ENCODE measurements around the gene PTGER3. TPM values are rescaled to one million over a fixed set of nuclear protein-coding genes. Genes with fewer than 3 reads are reported as not detected.

The PTGER3 gene
- total RNA-seq, 1 experiment from 2014 or later = 96.0 TPM

GRCh38 chr1:70963374-70963773 lies 84.2 kb downstream of the PTGER3 start:
- no peak overlapping the region for H3K27ac ChIP-seq (ENCODE audit: low read depth, low read length, poor library complexity, severe bottlenecking)
- ChIA-PET CTCF (no interaction called here), POLR2A (ENCODE audit: low non-redundant PET) (no interaction called here)
- intact Hi-C loops (cut with micrococcal nuclease; ENCODE audit: unreplicated experiment) = no loop called here
- BruUV-seq (replicated peaks) = no TSS peak
- peaks cover 9% of the 10 kb centered on the region for H3K9me3 ChIP-seq (ENCODE audit: low read depth, low read length, poor library complexity, severe bottlenecking)
- H3K4me1 ChIP-seq (ENCODE audit: insufficient read depth, low read length, poor library complexity, severe bottlenecking) = peaks cover 6% of the 10 kb centered on the region
- H3K27me3 ChIP-seq (replicated peaks; ENCODE audit: insufficient read depth, low read depth, low read length, poor library complexity) = no peaks in the 10 kb centered on the region
- DNase-seq (ENCODE audit: low spot score) = no peak
- TF ChIP-seq EZH2 (IDR thresholded peaks at IDR 0.05; ENCODE audit: borderline replicate concordance, low read depth, low read length, poor library complexity, severe bottlenecking) = no peak
- no peak for TF ChIP-seq CTCF (conservative IDR thresholded peaks at IDR 0.05; ENCODE audit: low read depth, low read length)
- H3K4me3 ChIP-seq (ENCODE audit: low read depth, low read length, poor library complexity, severe bottlenecking) = no peak overlapping the region
- H3K36me3 ChIP-seq (ENCODE audit: insufficient read depth, low read length, poor library complexity, severe bottlenecking) = peaks cover 8% of the 10 kb centered on the region

- no peaks in the 10 kb centered on the region for H3K27me3 ChIP-seq (replicated peaks; ENCODE audit: insufficient read depth, low read depth, low read length, poor library complexity)
- CTCF ChIA-PET = no interaction called here
- DNase-seq (ENCODE audit: low spot score) = peak; percentile 14
- no TSS peak for BruUV-seq (replicated peaks)
- POLR2A ChIA-PET (ENCODE audit: low non-redundant PET) = no interaction called here
- no peak overlapping the region for H3K4me3 ChIP-seq (ENCODE audit: low read depth, low read length, poor library complexity, severe bottlenecking)
- H3K4me1 ChIP-seq (ENCODE audit: insufficient read depth, low read length, poor library complexity, severe bottlenecking) = peaks cover 6% of the 10 kb centered on the region
- no peak overlapping the region for H3K27ac ChIP-seq (ENCODE audit: low read depth, low read length, poor library complexity, severe bottlenecking)
- intact Hi-C loops (cut with micrococcal nuclease; ENCODE audit: unreplicated experiment) = no loop called here
- no peak for TF ChIP-seq EZH2 (IDR thresholded peaks at IDR 0.05; ENCODE audit: borderline replicate concordance, low read depth, low read length, poor library complexity, severe bottlenecking)
- no peak for TF ChIP-seq CTCF (conservative IDR thresholded peaks at IDR 0.05; ENCODE audit: low read depth, low read length)
- H3K9me3 ChIP-seq (ENCODE audit: low read depth, low read length, poor library complexity, severe bottlenecking) = peaks cover 6% of the 10 kb centered on the region
- peaks cover 8% of the 10 kb centered on the region for H3K36me3 ChIP-seq (ENCODE audit: insufficient read depth, low read length, poor library complexity, severe bottlenecking)
These were observed 86.1 kb downstream of the PTGER3 start for GRCh38 chr1:70961374-70961975.

GRCh38 chr1:70948396-70949017 lies 99.1 kb downstream of the PTGER3 start:
- Histone ChIP-seq H3K4me1 (ENCODE audit: insufficient read depth, low read length, poor library complexity, severe bottlenecking) (no peaks in the 10 kb centered on the region), H3K9me3 (ENCODE audit: low read depth, low read length, poor library complexity, severe bottlenecking) (peaks cover 6% of the 10 kb centered on the region), H3K27ac (ENCODE audit: low read depth, low read length, poor library complexity, severe bottlenecking) (no peak overlapping the region), H3K4me3 (ENCODE audit: low read depth, low read length, poor library complexity, severe bottlenecking) (no peak overlapping the region), H3K36me3 (ENCODE audit: insufficient read depth, low read length, poor library complexity, severe bottlenecking) (peaks cover 3% of the 10 kb centered on the region), H3K27me3 (replicated peaks; ENCODE audit: insufficient read depth, low read depth, low read length, poor library complexity) (no peaks in the 10 kb centered on the region)
- ChIA-PET CTCF (no interaction called here), POLR2A (ENCODE audit: low non-redundant PET) (no interaction called here)
- no peak for DNase-seq (ENCODE audit: low spot score)
- BruUV-seq (replicated peaks) = no TSS peak
- no peak for TF ChIP-seq EZH2 (IDR thresholded peaks at IDR 0.05; ENCODE audit: borderline replicate concordance, low read depth, low read length, poor library complexity, severe bottlenecking)
- TF ChIP-seq CTCF (conservative IDR thresholded peaks at IDR 0.05; ENCODE audit: low read depth, low read length) = no peak
- intact Hi-C loops (cut with micrococcal nuclease; ENCODE audit: unreplicated experiment) = no loop called here
